ENCODE measurements around the gene LCN10.

Gene LCN10

GRCh38 chr9:136740491-136740890 lies 2.2 kb downstream of the LCN10 start:
- no peak for DNase-seq (ENCODE audit: low read depth in 2 of 2, low spot score in 1 of 2)

DNA sequence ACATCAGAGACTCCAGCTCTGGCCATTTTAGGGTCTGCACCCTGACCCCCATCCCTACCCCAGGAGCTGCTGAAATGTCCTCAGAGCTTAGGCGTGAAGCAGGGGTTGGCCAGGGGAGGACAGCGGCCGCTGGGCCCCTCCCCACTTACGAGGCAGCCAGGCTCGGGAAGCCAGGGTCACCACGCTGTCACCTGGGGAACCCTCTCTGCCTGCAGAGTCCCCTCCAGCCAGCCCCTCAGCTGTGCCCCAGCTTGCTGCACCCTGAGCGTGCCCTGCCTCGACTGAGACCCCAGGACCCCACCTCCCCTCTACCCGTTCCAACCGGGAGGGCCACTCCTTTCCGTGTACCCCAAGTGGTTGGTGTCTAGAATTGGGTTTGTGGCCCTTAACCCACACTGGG lies 2.7 kb downstream of the LCN10 start:
- no peak for DNase-seq (ENCODE audit: low read depth in 2 of 2, low spot score in 1 of 2)

DNA sequence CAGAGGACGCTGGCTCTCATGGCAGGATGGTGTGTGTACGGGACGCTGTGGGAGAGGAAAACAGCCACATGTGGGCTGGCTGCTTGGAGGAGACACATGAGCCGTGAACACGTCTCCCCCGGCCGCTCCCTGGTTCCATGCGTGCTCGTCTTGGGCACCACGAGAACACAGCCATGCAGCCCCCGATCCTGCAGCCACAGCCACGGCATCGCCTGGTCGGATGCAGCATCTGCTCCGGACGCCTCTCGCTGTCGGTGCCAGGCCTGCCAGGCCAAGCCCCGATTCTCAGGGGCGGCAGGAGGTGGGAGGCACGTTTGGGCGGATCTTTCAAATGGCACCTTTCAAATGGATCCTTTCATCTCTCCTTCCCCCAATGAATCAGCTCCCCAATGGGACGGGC lies 3.2 kb downstream of the LCN10 start:
- no peak for DNase-seq (ENCODE audit: low read depth in 2 of 2, low spot score in 1 of 2)

- DNase-seq (ENCODE audit: low read depth in 2 of 2, low spot score in 1 of 2): no peak
Measured at GRCh38 chr9:136738960-136739359, 3.8 kb downstream of the LCN10 start.

- no peak for DNase-seq (ENCODE audit: low read depth in 2 of 2, low spot score in 1 of 2)
Measured at GRCh38 chr9:136735812-136736480, 6.8 kb downstream of the LCN10 start.

DNA sequence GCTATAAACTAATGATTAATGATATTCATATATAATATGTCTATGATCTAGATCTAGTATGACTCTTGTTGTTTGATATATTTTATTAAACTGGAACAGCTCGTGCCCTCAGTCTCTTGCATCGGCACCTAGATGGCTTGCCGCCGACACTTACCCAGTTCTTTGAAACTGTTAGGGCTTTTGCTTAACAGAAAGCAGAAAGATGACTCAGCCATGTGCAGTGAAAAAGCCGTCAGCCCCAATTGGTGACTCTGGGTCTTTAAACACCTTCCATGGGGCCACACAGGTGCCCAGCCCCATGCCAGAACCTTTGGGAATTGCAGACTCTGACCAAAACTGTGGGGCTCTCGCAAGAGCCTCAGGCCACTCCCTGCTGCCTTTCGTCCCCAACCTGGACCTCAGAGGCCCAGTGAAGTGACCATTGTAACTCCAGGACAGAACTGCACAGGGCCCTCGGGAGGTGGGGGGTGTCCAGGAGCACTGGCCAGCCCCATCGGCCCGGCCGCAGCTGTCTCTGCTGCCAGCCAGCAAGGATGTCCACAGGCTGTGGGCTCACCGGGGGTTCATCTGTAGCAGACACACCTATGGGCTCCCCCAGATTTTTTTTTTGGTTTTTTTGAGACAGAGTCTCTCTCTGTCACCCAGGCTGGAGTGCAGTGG lies 7.8 kb downstream of the LCN10 start:
- DNase-seq (ENCODE audit: low read depth in 2 of 2, low spot score in 1 of 2): no peak

DNA sequence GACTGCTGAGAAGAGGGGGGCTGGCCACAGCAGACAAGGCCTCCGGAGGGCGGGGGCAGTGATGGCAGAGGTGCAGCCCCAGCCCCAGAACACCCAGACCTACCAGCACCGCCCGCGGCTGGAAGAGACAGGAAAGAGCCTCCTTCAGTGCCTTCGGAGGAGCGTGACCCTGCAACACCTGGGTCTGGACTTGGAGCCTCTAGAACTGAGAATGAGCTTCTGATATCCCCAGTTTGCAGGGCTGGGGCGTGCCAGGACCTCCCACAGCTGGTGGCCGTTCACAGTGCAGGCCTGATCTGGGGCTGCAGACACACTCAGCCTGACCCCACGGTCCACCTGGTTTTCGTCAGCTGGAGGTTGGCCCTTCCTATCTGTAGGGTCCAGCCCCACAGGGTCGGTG lies 9.1 kb downstream of the LCN10 start:
- no peak for DNase-seq (ENCODE audit: low read depth in 2 of 2, low spot score in 1 of 2)

GRCh38 chr9:136732444-136733178 lies 10.1 kb downstream of the LCN10 start:
- no peak for DNase-seq (ENCODE audit: low read depth in 2 of 2, low spot score in 1 of 2)

GRCh38 chr9:136729926-136730325 lies 12.8 kb downstream of the LCN10 start:
- DNase-seq (ENCODE audit: low read depth in 2 of 2, low spot score in 1 of 2): no peak

GRCh38 chr9:136729144-136729543 lies 13.6 kb downstream of the LCN10 start:
- no peak for DNase-seq (ENCODE audit: low read depth in 2 of 2, low spot score in 1 of 2)

- DNase-seq (ENCODE audit: low read depth in 2 of 2, low spot score in 1 of 2): no peak
Measured at GRCh38 chr9:136728548-136729123, 14.1 kb downstream of the LCN10 start.

GRCh38 chr9:136728080-136728547 lies 14.6 kb downstream of the LCN10 start:
- peak; percentile 88 for DNase-seq (ENCODE audit: low read depth in 2 of 2, low spot score in 1 of 2)

DNA sequence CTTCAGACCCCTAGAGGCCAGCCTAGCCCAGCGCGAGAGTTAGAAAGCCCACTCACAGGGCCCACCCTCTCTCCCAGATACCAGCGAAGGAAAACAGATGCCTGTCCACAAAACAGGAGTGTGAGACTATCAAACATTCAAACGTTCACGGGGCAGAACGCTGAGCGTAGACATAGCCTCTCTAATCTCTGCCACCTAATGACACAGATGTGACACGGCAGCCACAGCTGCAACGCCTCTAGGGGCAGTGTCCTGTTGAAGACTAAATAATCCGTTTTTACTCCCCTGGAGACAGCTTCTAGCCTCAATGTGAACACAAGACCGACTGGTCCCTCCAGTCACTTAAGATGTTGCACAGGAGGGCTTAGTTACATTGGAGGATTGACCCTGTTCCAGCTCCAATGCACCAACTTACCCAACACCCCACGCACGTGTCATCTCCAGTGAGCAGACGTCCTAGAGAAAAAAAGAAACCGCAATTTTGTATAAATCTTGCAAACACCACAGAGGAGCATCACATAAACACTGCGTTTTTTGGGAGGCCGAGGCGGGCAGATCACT lies 16.0 kb downstream of the LCN10 start:
- DNase-seq (ENCODE audit: low read depth in 2 of 2, low spot score in 1 of 2): peak in 1 of 2 donors; percentile 14

DNA sequence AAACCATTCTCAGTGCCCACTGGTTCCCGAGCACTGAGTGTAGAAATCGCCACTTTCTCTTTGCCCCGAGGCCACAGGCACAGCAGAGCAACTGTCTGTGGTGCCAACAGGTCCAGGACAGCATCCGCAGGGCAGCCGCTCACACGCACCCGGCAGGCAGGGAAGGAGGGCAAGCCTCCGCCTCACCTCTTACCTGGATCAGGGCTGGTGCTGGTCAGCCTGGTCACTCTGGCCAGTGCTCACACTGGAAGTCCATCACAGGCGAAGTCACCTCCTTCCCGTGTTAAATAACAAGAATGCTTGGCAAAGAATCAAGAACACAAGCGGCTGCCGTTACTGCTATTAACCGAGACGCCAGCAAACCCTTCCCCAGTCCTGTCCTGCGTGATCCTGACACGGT lies 16.6 kb downstream of the LCN10 start:
- DNase-seq (ENCODE audit: low read depth in 2 of 2, low spot score in 1 of 2): no peak

GRCh38 chr9:136725612-136726011 lies 17.1 kb downstream of the LCN10 start:
- no peak for DNase-seq (ENCODE audit: low read depth in 2 of 2, low spot score in 1 of 2)

GRCh38 chr9:136724772-136725171 lies 18.0 kb downstream of the LCN10 start:
- DNase-seq (ENCODE audit: low read depth in 2 of 2, low spot score in 1 of 2): no peak

- no peak for DNase-seq (ENCODE audit: low read depth in 2 of 2, low spot score in 1 of 2)
Measured at GRCh38 chr9:136723989-136724388, 18.8 kb downstream of the LCN10 start.

GRCh38 chr9:136723362-136723976 lies 19.3 kb downstream of the LCN10 start:
- DNase-seq (ENCODE audit: low read depth in 2 of 2, low spot score in 1 of 2): no peak

DNA sequence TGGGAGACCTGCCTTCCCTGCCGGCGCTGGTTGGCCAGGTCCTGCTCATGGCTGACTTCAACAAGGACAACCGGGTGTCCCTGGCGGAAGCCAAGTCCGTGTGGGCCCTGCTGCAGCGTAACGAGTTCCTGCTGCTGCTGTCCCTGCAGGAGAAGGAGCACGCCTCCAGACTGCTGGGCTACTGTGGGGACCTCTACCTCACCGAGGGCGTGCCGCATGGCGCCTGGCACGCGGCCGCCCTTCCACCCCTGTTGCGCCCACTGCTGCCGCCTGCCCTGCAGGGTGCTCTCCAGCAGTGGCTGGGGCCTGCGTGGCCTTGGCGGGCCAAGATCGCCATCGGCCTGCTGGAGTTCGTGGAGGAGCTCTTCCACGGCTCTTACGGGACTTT lies 19.8 kb downstream of the LCN10 start:
- DNase-seq (ENCODE audit: low read depth in 2 of 2, low spot score in 1 of 2): no peak

- DNase-seq (ENCODE audit: low read depth in 2 of 2, low spot score in 1 of 2): no peak
Measured at GRCh38 chr9:136722093-136722968, 20.4 kb downstream of the LCN10 start.

Data from stimulated activated CD8-positive, alpha-beta memory T cell treated with anti-CD3 and anti-CD28 coated beads, Interleukin-4, amount 100 ng/mL, for 1 hour (primary cell).